ENCODE results near the gene CAPN13.

Gene CAPN13

DNA sequence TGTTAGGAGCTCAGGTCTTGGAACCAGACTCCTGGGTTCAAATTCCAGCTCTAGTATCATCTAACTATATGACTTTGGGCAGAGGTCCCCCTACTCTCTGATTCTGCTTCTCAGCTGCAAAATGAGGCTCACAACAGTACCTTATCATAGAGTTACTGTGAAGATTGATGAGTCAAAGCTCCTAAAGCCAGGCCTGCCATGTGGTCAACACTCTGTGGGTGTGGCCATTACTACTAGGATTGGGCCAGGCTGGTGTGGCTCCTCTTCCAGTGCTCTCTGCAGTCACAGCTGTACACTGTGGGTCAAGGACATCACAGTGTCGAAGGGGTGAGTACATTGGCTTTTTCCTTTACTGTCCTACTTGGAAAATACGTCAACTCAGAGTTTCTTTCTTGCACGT, 22.6 kb downstream of the CAPN13 start:
- no peak for DNase-seq

- no peak for DNase-seq
Observed at GRCh38 chr2:30781961-30782533, 25.2 kb downstream of the CAPN13 start.

DNA sequence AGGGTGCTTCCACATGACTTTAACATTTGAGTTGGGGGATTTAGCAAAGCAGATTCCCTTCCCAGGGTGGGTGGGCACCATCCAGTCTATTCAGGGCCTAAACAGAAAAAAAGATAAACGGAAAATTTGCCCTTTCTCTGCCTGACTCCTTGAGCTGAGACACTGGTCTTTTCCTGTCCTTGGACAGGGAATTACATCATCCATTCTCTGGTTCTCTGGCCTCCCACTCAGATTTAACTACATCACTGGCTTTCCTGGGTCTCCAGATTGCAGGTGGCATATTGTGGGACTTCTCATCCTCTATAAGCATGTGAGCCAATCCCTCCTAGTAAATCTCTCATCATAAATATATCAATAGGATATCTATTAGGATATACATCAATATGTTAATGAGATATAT, 25.8 kb downstream of the CAPN13 start:
- DNase-seq, result no peak

DNA sequence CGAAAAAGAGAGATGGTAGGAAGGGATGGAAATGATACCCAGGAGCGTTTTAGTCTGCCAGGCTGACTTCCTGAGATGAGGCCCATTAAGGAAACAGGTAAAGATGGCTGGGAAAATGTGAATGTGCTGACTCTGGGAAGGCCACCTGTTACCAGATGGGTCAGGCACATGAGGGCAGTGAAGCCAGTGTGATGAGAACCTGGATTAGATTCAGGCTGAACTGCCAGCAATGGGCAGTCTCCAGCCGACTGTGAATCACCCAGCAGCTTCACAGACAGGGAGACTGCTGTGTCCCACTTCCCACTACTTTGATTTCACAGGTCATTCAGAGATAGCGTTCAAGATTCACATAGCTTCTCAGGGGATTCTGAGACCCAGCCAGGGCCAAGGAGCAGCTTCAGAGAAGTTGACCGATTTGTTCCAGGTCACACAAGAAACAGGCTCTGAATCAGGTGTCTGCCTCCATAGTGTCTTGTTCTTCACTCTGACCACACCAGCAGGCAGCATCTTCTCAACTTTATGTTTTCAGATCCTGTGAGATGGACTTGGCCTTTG, 26.4 kb downstream of the CAPN13 start:
- no peak for DNase-seq

DNA sequence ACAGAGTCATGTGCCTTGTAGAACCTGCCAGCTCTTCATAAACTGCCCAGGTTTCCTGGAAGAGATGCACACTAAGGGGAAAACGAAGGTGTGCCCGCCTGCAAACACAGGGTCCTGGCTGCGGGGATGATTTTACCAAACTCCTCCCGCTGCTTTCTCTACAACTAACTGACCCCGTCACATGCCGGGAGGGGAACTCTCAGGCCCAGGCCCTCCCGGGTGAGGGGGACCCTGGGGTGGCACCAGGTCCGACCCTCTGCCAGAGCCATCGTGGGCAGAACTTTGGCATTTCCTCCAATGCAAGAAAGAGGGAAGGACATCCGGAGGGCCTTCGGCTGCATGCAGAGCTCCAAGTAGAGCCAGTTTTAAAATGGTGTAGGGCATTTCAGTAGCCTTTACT, 28.6 kb downstream of the CAPN13 start:
- no peak for DNase-seq

DNA sequence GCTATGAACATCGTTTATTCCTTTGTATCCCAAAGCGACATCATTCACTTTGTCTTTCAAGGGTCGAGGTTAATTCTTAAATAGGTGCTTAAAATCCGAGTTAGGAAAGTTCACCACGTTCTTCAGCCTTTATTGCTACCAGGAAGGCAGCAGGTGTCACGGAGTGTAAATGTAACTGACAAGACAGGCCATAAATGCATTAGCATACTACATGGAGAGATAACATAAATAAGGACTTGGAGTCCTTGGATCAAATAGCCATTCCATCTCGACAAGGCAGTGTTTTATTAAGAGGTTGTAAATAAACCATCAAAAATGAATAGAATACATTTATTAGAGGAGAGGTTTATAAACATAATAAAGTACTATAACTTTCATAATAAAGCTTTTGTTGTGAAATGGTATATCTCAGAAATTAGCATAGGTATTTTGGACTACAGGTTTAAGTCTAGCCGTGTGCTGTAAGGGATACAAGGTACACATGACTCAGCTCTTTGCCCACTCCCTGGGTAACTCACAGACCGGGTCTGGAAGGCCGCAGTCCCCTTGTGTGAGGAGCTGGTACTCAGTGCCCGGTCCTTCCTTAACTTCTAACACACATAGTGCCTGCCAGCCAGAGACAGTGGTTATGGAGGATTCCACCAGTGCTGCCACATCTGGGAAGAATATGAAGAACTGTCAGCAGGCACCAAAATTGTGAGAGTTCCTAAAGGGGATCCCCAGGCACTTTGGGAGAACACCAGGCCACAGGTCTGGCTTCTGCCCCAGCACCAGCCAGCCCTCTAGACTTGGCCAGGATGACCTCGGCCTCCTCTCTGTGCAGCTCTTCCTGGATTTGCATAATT, 29.4 kb downstream of the CAPN13 start:
- no peak for DNase-seq

DNA sequence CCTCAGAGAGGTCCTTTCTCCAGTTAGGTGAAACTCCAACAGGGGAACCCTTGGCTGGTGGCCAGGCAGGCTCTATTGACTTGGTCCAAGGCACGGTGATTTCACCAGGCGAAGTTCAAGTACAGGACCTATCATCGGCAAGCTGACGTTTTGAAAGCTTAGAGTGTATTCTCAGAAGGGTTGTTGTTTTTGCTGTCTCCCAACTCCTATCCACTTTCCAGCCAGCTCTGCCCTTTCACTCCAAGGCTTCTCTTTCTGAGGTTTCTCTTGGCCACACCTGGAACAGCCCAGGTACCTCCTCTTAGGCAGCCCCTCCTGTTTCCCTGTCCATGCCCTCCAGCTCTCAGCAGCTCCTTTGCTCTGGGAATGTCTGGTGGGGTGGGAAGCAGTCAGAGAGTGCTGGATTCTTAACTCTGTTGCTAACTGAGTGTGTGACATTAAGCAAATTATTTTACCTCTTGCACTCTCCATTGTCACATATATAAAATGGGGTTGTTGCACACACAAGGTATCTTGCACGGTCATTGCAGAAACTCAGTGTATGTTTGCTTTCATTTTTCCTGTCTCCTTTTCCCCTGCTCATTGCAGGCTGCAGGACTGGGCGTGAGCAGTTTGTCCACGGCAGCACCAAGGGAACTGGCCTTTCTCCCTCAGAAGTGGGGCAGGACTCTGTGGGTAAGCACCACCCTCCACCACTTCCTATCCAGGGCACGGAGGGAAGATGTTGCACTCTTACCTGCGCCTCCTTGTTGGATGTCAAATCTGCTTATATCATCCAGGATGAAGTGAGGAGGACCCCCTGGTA, 30.2 kb downstream of the CAPN13 start:
- DNase-seq, result no peak

DNA sequence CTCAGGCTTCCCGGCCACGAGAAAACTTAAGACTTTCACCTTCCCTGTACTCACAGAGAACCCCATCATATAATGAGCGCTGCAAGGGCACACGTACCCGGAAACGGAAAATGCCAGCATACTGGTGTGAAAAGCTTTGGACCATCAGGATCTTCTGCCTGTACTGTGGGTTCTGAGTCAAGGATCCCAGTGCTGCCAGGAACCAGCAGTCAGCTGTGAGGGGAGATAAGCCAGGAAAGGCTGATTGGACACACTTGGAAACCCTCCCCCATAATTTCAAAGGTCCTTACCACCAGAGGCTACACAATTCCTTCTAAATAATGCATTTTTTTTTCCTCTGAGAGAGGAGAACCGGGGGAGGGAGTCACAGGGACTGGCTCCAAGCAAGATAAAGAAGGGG, 31.4 kb downstream of the CAPN13 start:
- DNase-seq, result no peak

DNA sequence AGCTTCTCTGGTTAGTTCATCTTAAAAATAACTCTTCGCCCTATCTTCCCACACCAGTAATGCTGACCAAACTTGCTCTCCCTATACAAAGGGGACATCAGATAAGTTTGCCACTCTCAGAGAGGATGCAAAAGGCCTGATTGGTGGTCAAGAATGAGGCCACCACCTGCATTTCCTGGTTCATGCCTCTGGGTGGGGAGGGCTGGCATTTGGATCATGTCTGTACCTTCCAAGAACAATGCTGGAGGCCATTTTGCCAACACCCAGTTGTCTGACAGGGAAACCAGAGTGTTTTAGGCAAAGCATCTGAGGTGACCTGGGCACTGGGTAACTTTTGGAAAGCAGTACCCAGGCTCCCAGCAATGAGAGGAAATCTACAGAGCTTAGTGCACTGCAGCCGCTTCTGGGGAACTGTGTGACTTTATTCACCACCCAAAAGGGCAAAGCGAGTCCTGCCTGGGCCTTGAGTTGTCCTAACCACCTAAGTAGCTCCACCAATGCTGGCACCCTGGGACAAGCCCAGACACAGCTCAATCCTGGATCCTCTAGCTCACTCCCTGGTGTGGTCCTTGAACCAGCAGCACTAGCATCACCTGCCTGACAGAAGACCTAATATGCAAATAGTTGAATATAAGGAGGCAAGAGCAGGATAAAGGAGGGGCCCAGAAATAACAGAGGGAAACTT, 35.1 kb downstream of the CAPN13 start:
- DNase-seq, result no peak

DNA sequence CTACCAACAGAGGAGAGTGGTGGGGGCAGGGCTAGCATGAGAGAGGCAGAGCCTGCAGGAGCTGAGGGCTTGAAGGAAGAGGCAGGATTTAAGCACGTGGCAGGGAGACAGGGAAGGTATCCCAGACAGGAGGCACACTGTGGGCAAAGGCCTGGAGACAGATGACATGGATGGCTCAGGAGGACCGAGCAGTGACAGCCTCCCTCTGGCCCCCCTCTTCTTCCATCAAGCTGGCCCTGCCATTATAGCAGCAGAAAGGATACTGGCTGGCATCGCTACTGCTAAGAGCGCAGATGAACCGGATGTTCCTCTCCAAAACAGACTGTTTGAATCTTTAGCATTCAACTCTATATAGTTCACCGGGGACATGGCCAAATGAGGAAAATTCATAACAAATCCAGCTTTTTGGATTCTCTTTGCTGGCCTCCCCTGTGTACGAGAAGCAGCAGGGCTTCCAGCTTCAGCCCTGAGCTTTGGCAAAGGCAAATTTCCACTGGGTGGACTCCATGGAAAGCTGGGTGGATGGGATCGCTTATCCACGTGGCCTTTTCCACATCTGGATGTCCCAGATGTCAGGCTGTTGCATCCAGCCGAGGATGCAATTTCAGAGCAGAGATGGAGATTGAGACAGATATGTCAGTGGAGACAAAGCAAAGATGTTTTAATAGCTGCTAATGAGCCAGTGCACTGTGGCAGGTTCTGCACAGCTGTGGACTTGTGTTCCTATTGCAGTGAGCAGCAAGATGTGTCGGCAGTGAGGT, 36.2 kb downstream of the CAPN13 start:
- DNase-seq, result no peak

DNA sequence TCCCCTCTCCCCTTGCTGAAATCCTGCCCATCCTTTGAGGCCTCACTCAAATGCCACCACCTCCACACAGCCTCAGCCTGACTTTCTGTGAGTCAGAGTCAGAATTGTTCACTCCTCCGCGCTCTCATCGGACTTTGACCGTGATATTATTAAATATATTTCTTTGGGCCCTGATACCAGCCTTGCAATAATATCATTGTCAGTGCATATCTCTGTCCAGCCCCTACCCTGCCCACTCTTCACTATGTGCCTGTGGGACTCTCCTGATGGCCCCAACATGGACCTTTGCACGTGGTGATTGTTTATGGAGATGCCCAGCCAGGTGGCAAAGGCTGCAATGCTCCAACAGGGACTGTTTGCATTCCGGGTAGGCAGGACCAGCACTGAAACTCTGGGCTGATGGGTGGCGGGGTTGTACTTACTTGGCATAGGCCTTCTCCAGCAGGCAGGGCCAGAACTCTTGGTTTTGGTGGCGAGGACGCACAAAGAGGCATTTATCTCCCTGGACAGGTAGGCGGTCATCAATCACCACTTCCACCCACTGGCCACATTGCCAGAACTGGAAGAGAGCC, 37.3 kb downstream of the CAPN13 start:
- no peak for DNase-seq

- no peak for DNase-seq
Observed at GRCh38 chr2:30769481-30769780, 37.8 kb downstream of the CAPN13 start.

GRCh38 chr2:30768708-30769480, 38.4 kb downstream of the CAPN13 start:
- DNase-seq, result no peak

DNA sequence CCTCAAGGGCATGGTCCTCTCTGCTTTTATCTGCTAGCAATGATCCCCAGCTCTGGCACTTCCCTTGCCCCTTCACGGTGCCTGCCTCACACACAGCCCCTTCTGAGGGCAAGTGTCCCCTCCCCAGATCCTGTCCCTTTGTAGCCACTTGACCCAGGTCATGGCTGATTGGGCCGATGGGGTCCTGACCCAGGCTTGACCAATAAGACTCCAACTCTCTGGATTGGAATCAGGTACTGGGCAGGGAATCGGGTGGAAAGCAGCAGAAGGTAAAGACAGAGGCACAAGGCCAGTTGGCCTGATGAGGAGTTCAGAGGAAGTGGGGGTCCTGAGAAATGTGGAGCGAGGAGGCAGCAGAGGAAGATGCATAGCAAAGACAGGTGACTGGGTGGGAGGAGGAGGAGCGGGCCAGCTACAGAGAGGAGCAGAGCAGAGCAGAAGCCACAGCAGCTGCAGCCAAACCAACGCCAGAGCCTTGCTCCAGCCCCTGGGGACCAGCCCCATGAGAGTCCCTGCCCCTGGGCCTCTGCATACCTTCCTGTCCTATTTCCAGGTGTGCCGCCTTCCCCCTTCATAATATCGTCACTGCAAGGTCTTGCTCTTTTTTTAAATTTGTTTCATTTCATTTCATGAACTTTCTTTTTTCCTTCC, 39.1 kb downstream of the CAPN13 start:
- DNase-seq, result no peak

GRCh38 chr2:30766666-30767065, 40.6 kb downstream of the CAPN13 start:
- no peak for DNase-seq

DNA sequence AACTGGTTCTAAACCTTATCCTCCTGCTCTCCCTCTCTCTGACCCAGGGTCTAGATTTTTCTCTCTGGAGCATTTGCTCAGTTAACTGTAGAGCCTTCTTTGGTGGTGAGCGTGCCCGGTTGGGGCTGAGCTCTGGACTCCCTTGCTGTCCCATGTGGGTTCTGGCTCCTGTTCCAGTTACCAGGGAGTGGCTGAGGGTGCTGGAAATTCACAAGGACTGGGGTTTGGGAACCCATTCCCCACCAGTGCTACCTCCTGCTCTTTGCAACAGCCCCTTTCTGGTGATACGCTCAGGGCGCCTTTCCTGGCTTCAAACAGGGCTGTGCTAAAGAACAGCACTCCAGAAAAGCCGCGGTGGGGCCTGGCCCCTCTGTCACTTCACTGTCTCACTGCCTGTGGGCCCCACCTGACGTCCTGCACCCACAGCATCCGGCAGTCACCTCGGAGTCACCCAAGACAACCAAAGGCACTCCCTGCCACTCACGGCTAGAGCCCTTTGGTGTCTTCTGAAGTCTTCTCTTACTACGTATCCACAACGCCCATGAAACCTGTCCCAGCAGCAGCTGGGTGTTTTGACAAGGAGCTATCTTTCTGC, 41.3 kb downstream of the CAPN13 start:
- DNase-seq, result no peak

DNA sequence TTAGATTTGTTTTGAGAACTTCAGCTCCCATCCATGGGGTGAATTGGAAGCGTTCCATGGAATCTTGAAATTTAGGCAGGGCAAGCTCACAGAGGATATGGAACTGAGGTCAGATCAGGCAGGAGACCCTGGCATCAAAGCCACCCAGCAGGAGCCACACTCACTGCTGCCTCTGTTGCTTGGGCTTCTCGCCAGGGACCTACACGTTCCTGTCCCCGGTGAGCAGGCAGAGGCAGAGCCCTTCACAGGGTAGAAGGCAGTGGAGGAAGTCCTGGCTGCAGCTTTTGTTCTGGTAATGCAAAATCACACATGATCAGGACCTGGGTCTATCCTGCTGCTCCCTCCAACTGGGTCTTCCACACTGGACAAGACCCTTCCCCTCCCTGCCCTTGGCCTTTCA, 42.1 kb downstream of the CAPN13 start:
- no peak for DNase-seq

GRCh38 chr2:30764021-30764800, 43.0 kb downstream of the CAPN13 start:
- no peak for DNase-seq

DNA sequence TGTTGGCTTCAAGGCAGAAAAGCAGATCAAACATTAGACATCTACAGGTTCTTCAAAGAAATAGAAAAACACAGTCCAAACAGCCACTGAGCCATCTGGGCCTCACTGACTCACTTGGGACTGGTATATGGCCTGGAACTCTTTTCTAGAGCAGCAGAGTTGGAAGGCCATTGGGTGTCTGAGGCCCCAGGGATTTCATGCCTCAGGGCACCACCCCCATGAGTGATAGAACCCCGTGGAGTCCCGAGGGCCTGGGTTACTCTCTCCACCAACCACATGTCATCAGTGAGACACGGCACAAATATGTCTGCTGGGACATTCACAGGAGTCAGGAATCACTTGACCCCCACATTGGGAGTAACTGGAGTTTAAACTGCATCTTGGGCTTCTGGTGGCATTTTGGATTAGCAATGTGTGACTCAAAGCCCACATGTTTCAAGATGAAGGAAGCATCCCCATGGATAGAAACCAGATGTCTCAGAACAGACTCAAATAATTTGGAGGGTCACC, 44.0 kb downstream of the CAPN13 start:
- DNase-seq, result no peak
